Measurements from ENCODE around the gene TBC1D8. TPM values are rescaled to one million over a fixed set of nuclear protein-coding genes. Genes with fewer than 3 reads are reported as not detected.

TBC1D8 gene
- total RNA-seq, 3 donors from 2014 or later (not counting 1 experiment from before 2014, with no cell fraction given), result 2.2 to 8.7 (median 5.1) TPM

GRCh38 chr2:101089419-101089818 is 61.8 kb downstream of the TBC1D8 start:
- intact Hi-C loops (cut with micrococcal nuclease), result no loop called here
- Histone ChIP-seq H3K36me3 (ENCODE audit: control insufficient read depth, insufficient read depth, low read length) (no peaks in the 10 kb centered on the region), H3K4me3 (ENCODE audit: low read length) (no peak overlapping the region), H3K4me1 (ENCODE audit: control insufficient read depth, insufficient read depth, low read length) (no peaks in the 10 kb centered on the region), H3K27ac (ENCODE audit: low read length) (no peak overlapping the region), H3K9me3 (ENCODE audit: control insufficient read depth, insufficient read depth, low read length) (no peaks in the 10 kb centered on the region), H3K27me3 (ENCODE audit: control insufficient read depth, insufficient read depth, low read length) (no peaks in the 10 kb centered on the region)
- no peaks in the 10 kb centered on the region for H3K4me1 Mint-ChIP-seq
- H3K36me3 Mint-ChIP-seq, result no peaks in the 10 kb centered on the region
- H3K27ac Mint-ChIP-seq, result no peak overlapping the region
- TF ChIP-seq CTCF (IDR thresholded peaks at IDR 0.05), result no peak
- ATAC-seq (no peak), DNase-seq (no peak)
- no peak overlapping the region for H3K4me3 Mint-ChIP-seq
- 100% methylated on average over 1 of the region's 1 CpG for WGBS (ENCODE audit: insufficient coverage)
- H3K27me3 Mint-ChIP-seq (ENCODE audit: low read depth in 2 of 2), result peaks cover 6 to 7% of the 10 kb centered on the region in 2 donors
- H3K9me3 Mint-ChIP-seq, result no peaks in the 10 kb centered on the region

GRCh38 chr2:101087638-101088037 is 63.5 kb downstream of the TBC1D8 start:
- Histone ChIP-seq H3K4me1 (ENCODE audit: control insufficient read depth, insufficient read depth, low read length) (no peaks in the 10 kb centered on the region), H3K36me3 (ENCODE audit: control insufficient read depth, insufficient read depth, low read length) (no peaks in the 10 kb centered on the region), H3K27ac (ENCODE audit: low read length) (no peak overlapping the region), H3K4me3 (ENCODE audit: low read length) (no peak overlapping the region), H3K27me3 (ENCODE audit: control insufficient read depth, insufficient read depth, low read length) (no peaks in the 10 kb centered on the region), H3K9me3 (ENCODE audit: control insufficient read depth, insufficient read depth, low read length) (no peaks in the 10 kb centered on the region)
- Mint-ChIP-seq H3K9me3 (no peaks in the 10 kb centered on the region), H3K36me3 (no peaks in the 10 kb centered on the region), H3K4me1 (no peaks in the 10 kb centered on the region), H3K27ac (no peak overlapping the region), H3K4me3 (no peak overlapping the region), H3K27me3 (ENCODE audit: low read depth in 2 of 2) (peaks cover 0 to 7% of the 10 kb centered on the region in 2 donors)
- intact Hi-C loops (cut with micrococcal nuclease), result no loop called here
- DNase-seq (no peak), ATAC-seq (no peak)
- no peak for TF ChIP-seq CTCF (IDR thresholded peaks at IDR 0.05)

GRCh38 chr2:101083613-101084012 is 67.6 kb downstream of the TBC1D8 start:
- DNase-seq, result no peak
- no peak overlapping the region for H3K27ac Mint-ChIP-seq
- H3K9me3 Mint-ChIP-seq, result no peaks in the 10 kb centered on the region
- Histone ChIP-seq H3K4me3 (ENCODE audit: low read length) (no peak overlapping the region), H3K27ac (ENCODE audit: low read length) (no peak overlapping the region), H3K9me3 (ENCODE audit: control insufficient read depth, insufficient read depth, low read length) (no peaks in the 10 kb centered on the region), H3K4me1 (ENCODE audit: control insufficient read depth, insufficient read depth, low read length) (no peaks in the 10 kb centered on the region), H3K36me3 (ENCODE audit: control insufficient read depth, insufficient read depth, low read length) (no peaks in the 10 kb centered on the region), H3K27me3 (ENCODE audit: control insufficient read depth, insufficient read depth, low read length) (no peaks in the 10 kb centered on the region)
- no peak for TF ChIP-seq CTCF (IDR thresholded peaks at IDR 0.05)
- intact Hi-C loops (cut with micrococcal nuclease), result no loop called here
- WGBS (ENCODE audit: insufficient coverage), result 83% methylated on average over 2 of the region's 2 CpGs
- no peaks in the 10 kb centered on the region for H3K4me1 Mint-ChIP-seq
- no peaks in the 10 kb centered on the region for H3K36me3 Mint-ChIP-seq
- ATAC-seq, result no peak
- no peak overlapping the region for H3K4me3 Mint-ChIP-seq
- peaks cover 3 to 24% of the 10 kb centered on the region in 2 donors for H3K27me3 Mint-ChIP-seq (ENCODE audit: low read depth in 2 of 2)

- WGBS (ENCODE audit: insufficient coverage), result 90% methylated on average over 5 of the region's 6 CpGs
- Mint-ChIP-seq H3K27me3 (ENCODE audit: low read depth in 2 of 2) (peaks cover 3 to 30% of the 10 kb centered on the region in 2 donors), H3K36me3 (no peaks in the 10 kb centered on the region), H3K4me3 (no peak overlapping the region), H3K4me1 (no peaks in the 10 kb centered on the region), H3K9me3 (no peaks in the 10 kb centered on the region), H3K27ac (no peak overlapping the region)
- Histone ChIP-seq H3K27ac (ENCODE audit: low read length) (no peak overlapping the region), H3K4me3 (ENCODE audit: low read length) (no peak overlapping the region), H3K36me3 (ENCODE audit: control insufficient read depth, insufficient read depth, low read length) (no peaks in the 10 kb centered on the region), H3K4me1 (ENCODE audit: control insufficient read depth, insufficient read depth, low read length) (no peaks in the 10 kb centered on the region), H3K9me3 (ENCODE audit: control insufficient read depth, insufficient read depth, low read length) (no peaks in the 10 kb centered on the region), H3K27me3 (ENCODE audit: control insufficient read depth, insufficient read depth, low read length) (no peaks in the 10 kb centered on the region)
- ATAC-seq (no peak), DNase-seq (no peak)
- TF ChIP-seq CTCF (IDR thresholded peaks at IDR 0.05), result no peak
- intact Hi-C loops (cut with micrococcal nuclease), result no loop called here
These were observed 68.2 kb downstream of the TBC1D8 start for GRCh38 chr2:101082998-101083397.
